ENCODE results near the gene CNTNAP2.

DNA sequence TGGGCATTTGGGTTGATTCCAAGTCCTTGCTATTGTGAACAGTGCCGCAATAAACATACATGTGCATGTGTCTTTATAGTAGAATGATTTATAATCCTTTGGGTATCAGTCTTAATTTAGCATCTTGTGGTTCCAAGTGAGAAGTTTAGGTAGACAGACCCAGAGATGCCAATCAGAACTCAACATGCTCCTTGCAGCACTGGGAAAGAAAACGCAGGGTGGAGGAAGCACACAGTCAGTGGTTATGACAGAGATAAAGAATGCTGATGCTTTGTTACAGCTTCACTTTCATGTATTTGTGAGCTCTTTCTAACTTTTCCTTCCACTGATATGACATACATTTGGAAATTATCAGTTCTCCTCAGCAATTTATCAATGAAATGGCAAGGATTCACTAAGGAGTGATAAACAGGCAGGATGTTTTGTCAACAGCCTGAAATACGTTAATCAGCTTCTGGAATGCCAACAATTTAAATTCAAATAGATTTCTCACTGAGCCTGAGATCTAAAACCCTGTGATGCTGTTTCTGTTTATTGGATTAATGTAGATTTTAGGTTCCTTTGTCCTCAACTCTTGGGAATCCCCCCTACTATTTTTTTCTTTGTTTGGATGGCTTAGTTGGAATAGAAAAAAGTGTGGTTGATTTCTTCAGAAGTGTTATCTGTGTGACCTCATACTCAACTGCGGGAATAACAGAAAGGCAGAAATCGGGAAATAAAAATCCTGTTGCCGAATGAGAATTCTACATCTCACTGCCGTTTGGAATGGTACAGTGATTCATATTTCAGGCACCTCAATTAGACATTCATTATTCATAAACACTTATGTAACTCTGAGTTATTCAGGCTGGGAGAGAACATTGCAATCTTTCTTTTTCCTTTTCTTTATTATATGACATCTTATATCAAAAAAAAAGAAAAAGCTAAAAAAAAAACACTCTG lies 675.0 kb downstream of the CNTNAP2 start:
- TF ChIP-seq ZNF133 (tag by site-specific recombination; IDR thresholded peaks at IDR 0.05) (no peak), ZBTB8A (tag by site-specific recombination; IDR thresholded peaks at IDR 0.05) (no peak), ZNF335 (tag by site-specific recombination; conservative IDR thresholded peaks at IDR 0.05) (no peak)
- TF ChIP-seq, protein P1, sequence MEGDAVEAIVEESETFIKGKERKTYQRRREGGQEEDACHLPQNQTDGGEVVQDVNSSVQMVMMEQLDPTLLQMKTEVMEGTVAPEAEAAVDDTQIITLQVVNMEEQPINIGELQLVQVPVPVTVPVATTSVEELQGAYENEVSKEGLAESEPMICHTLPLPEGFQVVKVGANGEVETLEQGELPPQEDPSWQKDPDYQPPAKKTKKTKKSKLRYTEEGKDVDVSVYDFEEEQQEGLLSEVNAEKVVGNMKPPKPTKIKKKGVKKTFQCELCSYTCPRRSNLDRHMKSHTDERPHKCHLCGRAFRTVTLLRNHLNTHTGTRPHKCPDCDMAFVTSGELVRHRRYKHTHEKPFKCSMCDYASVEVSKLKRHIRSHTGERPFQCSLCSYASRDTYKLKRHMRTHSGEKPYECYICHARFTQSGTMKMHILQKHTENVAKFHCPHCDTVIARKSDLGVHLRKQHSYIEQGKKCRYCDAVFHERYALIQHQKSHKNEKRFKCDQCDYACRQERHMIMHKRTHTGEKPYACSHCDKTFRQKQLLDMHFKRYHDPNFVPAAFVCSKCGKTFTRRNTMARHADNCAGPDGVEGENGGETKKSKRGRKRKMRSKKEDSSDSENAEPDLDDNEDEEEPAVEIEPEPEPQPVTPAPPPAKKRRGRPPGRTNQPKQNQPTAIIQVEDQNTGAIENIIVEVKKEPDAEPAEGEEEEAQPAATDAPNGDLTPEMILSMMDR (tag by site-specific recombination; IDR thresholded peaks at IDR 0.05), result no peak
